Measurements from ENCODE around the gene ABCA7.

The ABCA7 gene

GRCh38 chr19:1003283-1003682 is 36.6 kb upstream of the ABCA7 start:
- DNase-seq: no peak

GRCh38 chr19:1004204-1004802 is 35.6 kb upstream of the ABCA7 start:
- no peak for DNase-seq

GRCh38 chr19:1004803-1005664 is 34.9 kb upstream of the ABCA7 start:
- no peak for DNase-seq

GRCh38 chr19:1006711-1007398 is 33.1 kb upstream of the ABCA7 start:
- no peak for DNase-seq

- DNase-seq: no peak
Observed at GRCh38 chr19:1007399-1008251, 32.3 kb upstream of the ABCA7 start.

- no peak for DNase-seq
Observed at GRCh38 chr19:1008268-1009040, 31.5 kb upstream of the ABCA7 start.

- DNase-seq: no peak
Observed at GRCh38 chr19:1009041-1009980, 30.6 kb upstream of the ABCA7 start.

GRCh38 chr19:1009981-1010538 is 29.8 kb upstream of the ABCA7 start:
- no peak for DNase-seq

- DNase-seq: no peak
Observed at GRCh38 chr19:1010586-1011510, 29.1 kb upstream of the ABCA7 start.

- no peak for DNase-seq
Observed at GRCh38 chr19:1011831-1012333, 28.0 kb upstream of the ABCA7 start.

GRCh38 chr19:1012334-1012733 is 27.6 kb upstream of the ABCA7 start:
- no peak for DNase-seq

GRCh38 chr19:1013218-1013617 is 26.7 kb upstream of the ABCA7 start:
- no peak for DNase-seq

GRCh38 chr19:1014161-1015060 is 25.5 kb upstream of the ABCA7 start:
- DNase-seq: no peak

GRCh38 chr19:1015061-1015781 is 24.7 kb upstream of the ABCA7 start:
- DNase-seq: no peak

- no peak for DNase-seq
Observed at GRCh38 chr19:1015782-1016646, 23.9 kb upstream of the ABCA7 start.

- DNase-seq: no peak
Observed at GRCh38 chr19:1016647-1017114, 23.2 kb upstream of the ABCA7 start.
